OCI-LY7 (cell line): Measurements from ENCODE around the gene ENO2. TPM values are rescaled to one million over a fixed set of nuclear protein-coding genes. Genes with fewer than 3 reads are reported as not detected.
"Not testable (repeated sequence)": the region's sequence is repeated elsewhere in the genome, so short reads cannot be mapped to it uniquely, and the experiment has no call there.

ENCODE experiments used
- BruUV-seq: library from RNA; stranded (reverse); fragments of 400-500 nt; replicated peaks from 2 replicates; lab custom pipeline; 2021; lab: Mats Ljungman, UMichigan
- CTCF ChIA-PET: fragments of 300-600 bp; sonication (Branson Sonifier 250); formaldehyde crosslinking; loops from one replicate; lab custom pipeline; 2022; ENCODE audit warnings: antibody characterized with exemption; ENCODE audit not compliant: unreplicated experiment; lab: Charles Lee
- POLR2A ChIA-PET: fragments of 300-600 bp; sonication (Branson Sonifier 250); formaldehyde crosslinking; loops from one replicate; lab custom pipeline; 2022; ENCODE audit warnings: antibody characterized with exemption; lab: Charles Lee
- DNase-seq: peaks from one replicate; pipeline ENCODE4 v3.0.0-alpha.2; 2015; ENCODE audit warnings: low spot score
- H2AFZ ChIP-seq: fragments of 200-600 bp; sonication (generic), shearing (Covaris generic); 2 replicates; pipeline ENCODE4 v1.6.1; 2014; ENCODE audit warnings: mild to moderate bottlenecking, antibody characterized with exemption, low read length, moderate library complexity
- H3K27ac ChIP-seq: fragments of 200-600 bp; sonication (generic); 2 replicates; pipeline ENCODE4 v1.5.1; 2014; ENCODE audit warnings: mixed run types, low read depth, mild to moderate bottlenecking, moderate library complexity, low read length, inconsistent platforms; ENCODE audit not compliant: poor library complexity, severe bottlenecking
- H3K36me3 ChIP-seq: fragments of 200-600 bp; sonication (generic); 2 replicates; pipeline ENCODE4 v1.6.1; 2014; ENCODE audit warnings: mild to moderate bottlenecking, antibody characterized with exemption, low read length, moderate library complexity, mixed read lengths; ENCODE audit not compliant: insufficient read depth
- H3K4me1 ChIP-seq: fragments of 200-600 bp; sonication (generic); 2 replicates; pipeline ENCODE4 v1.5.1; 2014; ENCODE audit warnings: mild to moderate bottlenecking, low read length; ENCODE audit not compliant: insufficient read depth, poor library complexity, severe bottlenecking
- H3K4me2 ChIP-seq: fragments of 200-600 bp; sonication (generic); 2 replicates; pipeline ENCODE4 v1.6.1; 2014; ENCODE audit warnings: mild to moderate bottlenecking, low read length
- H3K4me3 ChIP-seq: fragments of 200-600 bp; sonication (generic); 2 replicates; pipeline ENCODE4 v1.5.1; 2014; ENCODE audit warnings: mild to moderate bottlenecking, low read depth, low read length; ENCODE audit not compliant: poor library complexity, severe bottlenecking
- H3K79me2 ChIP-seq: fragments of 200-600 bp; sonication (generic); 2 replicates; pipeline ENCODE4 v1.6.1; 2016; ENCODE audit warnings: low read depth, mild to moderate bottlenecking, low read length, moderate library complexity, mixed read lengths; ENCODE audit not compliant: insufficient read depth
- H3K9me2 ChIP-seq: fragments of 200-600 bp; sonication (generic); 2 replicates; pipeline ENCODE4 v1.6.1; 2016; ENCODE audit warnings: mild to moderate bottlenecking, low read length, mixed read lengths; ENCODE audit not compliant: insufficient read depth
- H3K9me3 ChIP-seq: fragments of 200-600 bp; sonication (generic); 2 replicates; pipeline ENCODE4 v1.6.1; 2014; ENCODE audit warnings: mild to moderate bottlenecking, mixed run types, low read length, mixed read lengths
- H4K20me1 ChIP-seq: fragments of 200-600 bp; sonication (generic); 2 replicates; pipeline ENCODE4 v1.6.1; 2014; ENCODE audit warnings: mild to moderate bottlenecking, antibody characterized with exemption, low read length, moderate library complexity, mixed read lengths; ENCODE audit not compliant: insufficient read depth
- CTCF ChIP-seq: fragments of 200-600 bp; sonication (generic); conservative IDR thresholded peaks from 2 replicates; pipeline ENCODE4 v1.5.1; 2014; ENCODE audit warnings: mild to moderate bottlenecking, antibody characterized with exemption, low read length, moderate library complexity, mixed read lengths
- EZH2phosphoT487 ChIP-seq: fragments of 200-600 bp; sonication (generic); IDR thresholded peaks from 2 replicates; pipeline ENCODE4 v1.6.1; 2018; ENCODE audit warnings: low read depth, borderline replicate concordance, mild to moderate bottlenecking, mixed run types, antibody characterized with exemption, low read length, moderate library complexity, mixed read lengths
- intact Hi-C: fragments of 100-400 bp; cut with micrococcal nuclease; formaldehyde crosslinking; loops from one replicate; pipeline ENCODE4 v1.10.0; 2022; ENCODE audit not compliant: unreplicated experiment
- total RNA-seq, 2 experiments: library from RNA; depleted of rRNA in 1 of 2; stranded (reverse); fragments of >200 nt in 1 of 2; shearing (Covaris generic) in 1 of 2; gene quantifications; 2 replicates each; pipeline ENCODE4 v1.2.3, GENCODE V29; 2014 to 2022

The ENO2 gene
- total RNA-seq, 2 experiments from 2014 or later: 24.9 to 89.5 TPM

- no peak overlapping the region for H3K27ac ChIP-seq
- peaks cover 9% of the 10 kb centered on the region for H3K4me1 ChIP-seq
- peaks cover 16% of the 10 kb centered on the region; the same call in 1 of the 2 replicates for H3K36me3 ChIP-seq
- H3K9me2 ChIP-seq: no peaks in the 10 kb centered on the region
- H3K4me2 ChIP-seq: no peak overlapping the region
- no peak overlapping the region for H2AFZ ChIP-seq
- DNase-seq: no peak
- ChIA-PET CTCF (no interaction called here), POLR2A (interaction anchor here (0.7 kb wide), 2 partner anchors 10 to 115 kb away, joined by 3 read pairs; partner anchors contain the start of gene SPSB2)
- intact Hi-C loops: no loop called here
- H3K9me3 ChIP-seq: no peaks in the 10 kb centered on the region
- no peak for TF ChIP-seq CTCF
- TF ChIP-seq EZH2phosphoT487: no peak
- no peaks in the 10 kb centered on the region for H3K79me2 ChIP-seq
- no peak overlapping the region for H3K4me3 ChIP-seq
- no TSS peak for BruUV-seq
- H4K20me1 ChIP-seq: no peaks in the 10 kb centered on the region
These were observed 31.1 kb upstream of the ENO2 start for GRCh38 chr12:6883252-6883651.

GRCh38 chr12:6883683-6884082, 30.7 kb upstream of the ENO2 start:
- Histone ChIP-seq H4K20me1 (no peaks in the 10 kb centered on the region), H3K36me3 (peaks cover 16% of the 10 kb centered on the region; the same call in 1 of the 2 replicates), H3K4me1 (peaks cover 9% of the 10 kb centered on the region), H3K9me3 (no peaks in the 10 kb centered on the region), H2AFZ (no peak overlapping the region), H3K79me2 (no peaks in the 10 kb centered on the region), H3K4me2 (no peak overlapping the region), H3K9me2 (no peaks in the 10 kb centered on the region), H3K27ac (no peak overlapping the region), H3K4me3 (no peak overlapping the region)
- TF ChIP-seq EZH2phosphoT487: no peak
- TF ChIP-seq CTCF: no peak
- intact Hi-C loops: no loop called here
- BruUV-seq: no TSS peak
- ChIA-PET POLR2A (no interaction called here), CTCF (no interaction called here)
- no peak for DNase-seq

DNA sequence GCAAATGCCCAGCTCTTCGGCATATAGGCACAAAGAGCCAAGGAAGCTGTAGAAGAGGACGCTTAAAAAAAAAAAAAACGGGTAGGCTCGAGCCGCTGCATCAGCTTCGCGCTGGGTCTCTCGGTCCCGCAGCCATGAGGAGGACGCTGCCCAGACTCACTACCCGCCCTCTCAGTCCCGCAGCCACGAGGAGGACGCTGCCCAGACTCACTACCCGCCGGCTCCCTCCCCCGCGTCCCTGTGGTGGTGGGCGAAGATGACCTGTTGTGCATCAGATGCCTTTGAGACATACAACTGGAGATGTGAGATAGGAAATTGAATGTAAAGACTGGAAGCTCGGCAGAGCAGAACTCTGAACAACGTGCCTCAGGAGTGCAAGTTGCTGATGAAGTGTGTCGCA, 29.8 kb upstream of the ENO2 start:
- Histone ChIP-seq H3K36me3 (peaks cover 16% of the 10 kb centered on the region; the same call in 1 of the 2 replicates), H4K20me1 (no peaks in the 10 kb centered on the region), H3K4me3 (no peak overlapping the region), H3K79me2 (no peaks in the 10 kb centered on the region), H3K9me3 (no peaks in the 10 kb centered on the region), H3K27ac (no peak overlapping the region), H3K4me2 (no peak overlapping the region), H3K9me2 (no peaks in the 10 kb centered on the region), H3K4me1 (peaks cover 9% of the 10 kb centered on the region), H2AFZ (no peak overlapping the region)
- TF ChIP-seq CTCF (no peak), EZH2phosphoT487 (no peak)
- ChIA-PET CTCF (interaction anchor here (0.8 kb wide), 1 partner anchor 15 kb away, joined by 4 read pairs; no protein-coding TSS in a partner anchor), POLR2A (interaction anchor here (0.7 to 1.0 kb wide), 3 partner anchors 12 to 161 kb away, joined by 3 to 5 read pairs (median 5); partner anchors contain the start of gene USP5)
- intact Hi-C loops: no loop called here
- DNase-seq: no peak
- no TSS peak for BruUV-seq

GRCh38 chr12:6886206-6886999, 28.0 kb upstream of the ENO2 start:
- intact Hi-C loops, H3K4me2 ChIP-seq, H3K9me3 ChIP-seq, CTCF ChIA-PET, BruUV-seq, POLR2A ChIA-PET, H3K79me2 ChIP-seq, H4K20me1 ChIP-seq, DNase-seq, H3K4me3 ChIP-seq, H3K27ac ChIP-seq, H2AFZ ChIP-seq, H3K9me2 ChIP-seq: not testable (repeated sequence)
- peaks cover 19% of the 10 kb centered on the region for H3K4me1 ChIP-seq
- peaks cover 16% of the 10 kb centered on the region; the same call in 1 of the 2 replicates for H3K36me3 ChIP-seq
